Measurements from ENCODE around the gene SEC31B. TPM values are rescaled to one million over a fixed set of nuclear protein-coding genes. Genes with fewer than 3 reads are reported as not detected.

The SEC31B gene, protein sequence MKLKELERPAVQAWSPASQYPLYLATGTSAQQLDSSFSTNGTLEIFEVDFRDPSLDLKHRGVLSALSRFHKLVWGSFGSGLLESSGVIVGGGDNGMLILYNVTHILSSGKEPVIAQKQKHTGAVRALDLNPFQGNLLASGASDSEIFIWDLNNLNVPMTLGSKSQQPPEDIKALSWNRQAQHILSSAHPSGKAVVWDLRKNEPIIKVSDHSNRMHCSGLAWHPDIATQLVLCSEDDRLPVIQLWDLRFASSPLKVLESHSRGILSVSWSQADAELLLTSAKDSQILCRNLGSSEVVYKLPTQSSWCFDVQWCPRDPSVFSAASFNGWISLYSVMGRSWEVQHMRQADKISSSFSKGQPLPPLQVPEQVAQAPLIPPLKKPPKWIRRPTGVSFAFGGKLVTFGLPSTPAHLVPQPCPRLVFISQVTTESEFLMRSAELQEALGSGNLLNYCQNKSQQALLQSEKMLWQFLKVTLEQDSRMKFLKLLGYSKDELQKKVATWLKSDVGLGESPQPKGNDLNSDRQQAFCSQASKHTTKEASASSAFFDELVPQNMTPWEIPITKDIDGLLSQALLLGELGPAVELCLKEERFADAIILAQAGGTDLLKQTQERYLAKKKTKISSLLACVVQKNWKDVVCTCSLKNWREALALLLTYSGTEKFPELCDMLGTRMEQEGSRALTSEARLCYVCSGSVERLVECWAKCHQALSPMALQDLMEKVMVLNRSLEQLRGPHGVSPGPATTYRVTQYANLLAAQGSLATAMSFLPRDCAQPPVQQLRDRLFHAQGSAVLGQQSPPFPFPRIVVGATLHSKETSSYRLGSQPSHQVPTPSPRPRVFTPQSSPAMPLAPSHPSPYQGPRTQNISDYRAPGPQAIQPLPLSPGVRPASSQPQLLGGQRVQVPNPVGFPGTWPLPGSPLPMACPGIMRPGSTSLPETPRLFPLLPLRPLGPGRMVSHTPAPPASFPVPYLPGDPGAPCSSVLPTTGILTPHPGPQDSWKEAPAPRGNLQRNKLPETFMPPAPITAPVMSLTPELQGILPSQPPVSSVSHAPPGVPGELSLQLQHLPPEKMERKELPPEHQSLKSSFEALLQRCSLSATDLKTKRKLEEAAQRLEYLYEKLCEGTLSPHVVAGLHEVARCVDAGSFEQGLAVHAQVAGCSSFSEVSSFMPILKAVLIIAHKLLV
- total RNA-seq: 100 to 1,000 TPM in 1 of 2 experiments, 10 to 100 TPM in 1; 42.9 to 120 TPM

DNA sequence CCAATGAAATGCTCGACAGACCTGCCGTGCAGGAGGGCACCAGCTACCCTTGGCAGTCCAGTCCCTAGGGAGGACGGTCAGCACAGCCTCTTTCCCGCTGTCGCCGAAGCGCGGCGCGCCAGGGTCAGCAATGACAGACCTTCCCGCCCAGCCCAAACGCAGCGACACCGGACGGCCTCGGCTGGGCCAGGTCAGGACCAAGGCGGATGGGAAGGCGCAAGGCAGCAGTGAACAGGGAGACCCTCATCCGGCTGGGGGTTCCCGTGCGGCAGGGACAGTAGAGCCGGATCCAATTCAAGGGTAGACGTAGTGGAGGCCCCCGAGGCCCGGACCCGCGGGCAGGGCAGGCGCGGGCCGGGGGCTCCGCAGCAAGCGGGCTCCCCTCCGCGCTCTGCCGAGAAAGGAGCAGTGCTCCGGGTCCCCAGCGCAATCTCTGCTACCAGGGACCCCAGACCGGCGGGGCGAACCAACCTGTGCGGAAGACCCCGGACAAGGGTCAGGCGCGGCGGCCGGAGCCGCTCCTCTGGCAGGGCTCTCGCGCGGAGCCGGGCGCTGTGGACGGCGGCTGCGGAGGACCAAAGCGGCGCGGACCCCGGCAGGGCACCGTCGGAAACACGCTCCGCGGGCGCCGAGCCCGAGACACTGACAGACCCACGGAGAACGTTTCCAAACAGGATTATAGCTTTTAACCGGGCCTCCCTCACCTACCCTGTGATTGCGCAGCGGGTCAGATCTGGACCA lies at the start of gene SEC31B:
SEC31B (minus strand) TSS at position 551 of the 741 bp plus-strand sequence. CDS start 2,909 bp downstream, outside the sequence.
- Mint-ChIP-seq H3K4me3 (no peak within 1 kb of the TSS), H3K4me1 (peaks cover 34% of the 10 kb centered on the region), H3K9me3 (ENCODE audit: low read depth) (no peaks in the 10 kb centered on the region), H3K27me3 (no peaks in the 10 kb centered on the region), H3K27ac (peak within 1 kb of the TSS; percentile 45), H3K36me3 (peaks cover 33% of the 10 kb centered on the region)
- CTCF ChIA-PET: interaction anchor here (0.6 to 20.2 kb wide), 39 partner anchors 7 to 468 kb away, joined by 3 to 363 read pairs (median 7); partner anchors contain the start of genes HIF1AN, MRPL43, SCD and TWNK
- peak; percentile 18 for ATAC-seq
- no peak for DNase-seq

DNA sequence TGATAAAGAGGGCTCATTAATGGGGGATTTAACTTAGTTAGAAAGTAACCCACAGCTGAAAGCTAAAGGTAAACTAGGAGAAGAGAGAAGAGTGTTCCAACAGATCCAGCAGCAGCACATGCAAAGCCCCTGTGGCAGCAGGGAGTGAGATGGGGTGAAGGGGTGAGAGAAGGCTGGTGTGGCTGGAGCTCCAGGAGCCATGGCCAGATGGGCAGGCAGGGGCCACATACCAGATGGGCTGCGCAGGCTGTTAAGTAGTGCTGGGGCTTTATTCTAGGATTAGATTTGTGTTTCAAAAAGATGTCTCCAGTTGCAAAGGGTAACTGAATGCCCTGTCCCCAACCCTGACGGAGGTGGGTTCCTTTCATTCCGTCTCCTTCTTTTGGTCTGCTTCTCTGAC lies 49.3 kb upstream of the SEC31B start:
- no peak overlapping the region for H3K4me3 Mint-ChIP-seq
- H3K27me3 Mint-ChIP-seq: peaks cover 15% of the 10 kb centered on the region
- no peaks in the 10 kb centered on the region for H3K9me3 Mint-ChIP-seq (ENCODE audit: low read depth)
- H3K36me3 Mint-ChIP-seq: no peaks in the 10 kb centered on the region
- no peak overlapping the region for H3K27ac Mint-ChIP-seq
- no peak for ATAC-seq
- no peak for DNase-seq
- H3K4me1 Mint-ChIP-seq: peaks cover 9% of the 10 kb centered on the region
- CTCF ChIA-PET: interaction anchor here (1.4 to 1.6 kb wide), 2 partner anchors 9 to 448 kb away, joined by 3 to 4 read pairs; no protein-coding TSS in a partner anchor

DNA sequence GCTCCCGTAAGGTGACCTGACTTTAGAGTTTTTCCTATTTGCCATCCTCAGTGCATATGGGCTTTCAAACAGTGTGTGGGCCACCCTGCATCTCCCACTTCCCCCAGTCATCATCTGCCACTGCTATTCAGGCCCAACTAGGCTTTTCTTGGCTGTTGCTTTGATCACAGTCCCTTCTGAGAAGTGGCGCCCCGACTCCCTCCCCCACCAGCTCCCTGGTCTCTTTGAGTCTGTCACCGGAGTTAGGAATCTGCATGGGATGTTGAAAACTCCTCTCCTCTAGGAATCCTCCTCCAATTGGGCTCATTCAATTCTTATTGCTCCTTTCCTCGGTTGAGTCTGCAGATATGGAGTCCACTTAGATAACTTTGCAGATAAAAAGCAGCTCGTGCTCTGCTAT lies 48.2 kb upstream of the SEC31B start:
- no peak for DNase-seq
- CTCF ChIA-PET: interaction anchor here (0.7 to 1.6 kb wide), 2 partner anchors 176 to 449 kb away, joined by 3 read pairs; no protein-coding TSS in a partner anchor
- H3K36me3 Mint-ChIP-seq: no peaks in the 10 kb centered on the region
- H3K4me1 Mint-ChIP-seq: peaks cover 9% of the 10 kb centered on the region
- ATAC-seq: no peak
- H3K9me3 Mint-ChIP-seq (ENCODE audit: low read depth): no peaks in the 10 kb centered on the region
- H3K27me3 Mint-ChIP-seq: peaks cover 19% of the 10 kb centered on the region
- H3K27ac Mint-ChIP-seq: no peak overlapping the region
- no peak overlapping the region for H3K4me3 Mint-ChIP-seq

DNA sequence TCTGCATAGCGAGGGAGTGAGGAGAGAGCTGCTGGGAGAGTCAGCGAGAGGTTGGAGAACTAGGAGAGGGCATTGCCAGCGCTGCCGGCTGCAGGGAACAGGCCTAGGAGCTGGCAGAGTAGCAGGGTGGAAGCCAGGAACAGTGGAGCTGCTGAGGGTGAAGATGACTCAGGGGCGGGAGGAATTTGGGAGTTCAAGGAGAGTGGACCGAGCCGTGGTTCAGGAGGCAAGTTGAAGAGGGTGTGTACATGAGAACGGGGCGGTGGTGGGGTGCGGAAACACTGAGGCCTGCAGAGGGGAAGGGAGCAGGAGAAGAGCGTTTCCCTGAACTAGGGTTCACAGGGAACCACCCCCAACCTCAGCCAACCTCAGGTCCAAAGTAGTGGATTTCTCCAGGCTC lies 47.6 kb upstream of the SEC31B start:
- H3K27ac Mint-ChIP-seq: no peak overlapping the region
- CTCF ChIA-PET: interaction anchor here (1.6 kb wide), 1 partner anchor 449 kb away, joined by 3 read pairs; no protein-coding TSS in a partner anchor
- H3K4me1 Mint-ChIP-seq: peaks cover 9% of the 10 kb centered on the region

DNA sequence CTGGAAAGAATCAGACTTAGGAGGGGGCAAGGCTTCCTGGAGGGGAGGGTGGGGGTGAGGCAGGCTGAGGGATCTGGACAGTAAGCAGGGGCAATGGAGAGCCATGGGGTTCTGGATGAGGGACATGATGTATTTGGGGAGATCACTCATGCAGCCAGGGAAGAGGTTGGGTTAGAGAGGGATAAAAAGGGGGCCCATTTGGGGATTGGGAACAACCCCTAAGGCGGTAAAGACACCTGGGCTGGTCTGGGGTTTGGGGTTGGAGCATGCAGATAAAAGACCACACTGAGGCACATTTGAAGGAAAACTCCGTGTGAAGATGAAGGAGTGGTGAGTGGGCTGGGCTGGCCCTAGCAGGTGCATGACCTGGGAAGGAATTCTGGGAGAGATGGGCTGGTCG lies 46.9 kb upstream of the SEC31B start:
- no peaks in the 10 kb centered on the region for H3K36me3 Mint-ChIP-seq
- CTCF ChIA-PET: no interaction called here
- no peaks in the 10 kb centered on the region for H3K9me3 Mint-ChIP-seq (ENCODE audit: low read depth)
- H3K4me1 Mint-ChIP-seq: peaks cover 16% of the 10 kb centered on the region
- ATAC-seq: no peak
- H3K4me3 Mint-ChIP-seq: no peak overlapping the region
- H3K27me3 Mint-ChIP-seq: peaks cover 30% of the 10 kb centered on the region
- no peak overlapping the region for H3K27ac Mint-ChIP-seq
- DNase-seq: no peak

More for the DNA sequence above, 47.6 kb upstream of the SEC31B start:
- Mint-ChIP-seq H3K27me3 (peaks cover 23% of the 10 kb centered on the region), H3K4me3 (no peak overlapping the region), H3K36me3 (no peaks in the 10 kb centered on the region), H3K9me3 (ENCODE audit: low read depth) (no peaks in the 10 kb centered on the region)
- no peak for ATAC-seq
- DNase-seq: no peak

DNA sequence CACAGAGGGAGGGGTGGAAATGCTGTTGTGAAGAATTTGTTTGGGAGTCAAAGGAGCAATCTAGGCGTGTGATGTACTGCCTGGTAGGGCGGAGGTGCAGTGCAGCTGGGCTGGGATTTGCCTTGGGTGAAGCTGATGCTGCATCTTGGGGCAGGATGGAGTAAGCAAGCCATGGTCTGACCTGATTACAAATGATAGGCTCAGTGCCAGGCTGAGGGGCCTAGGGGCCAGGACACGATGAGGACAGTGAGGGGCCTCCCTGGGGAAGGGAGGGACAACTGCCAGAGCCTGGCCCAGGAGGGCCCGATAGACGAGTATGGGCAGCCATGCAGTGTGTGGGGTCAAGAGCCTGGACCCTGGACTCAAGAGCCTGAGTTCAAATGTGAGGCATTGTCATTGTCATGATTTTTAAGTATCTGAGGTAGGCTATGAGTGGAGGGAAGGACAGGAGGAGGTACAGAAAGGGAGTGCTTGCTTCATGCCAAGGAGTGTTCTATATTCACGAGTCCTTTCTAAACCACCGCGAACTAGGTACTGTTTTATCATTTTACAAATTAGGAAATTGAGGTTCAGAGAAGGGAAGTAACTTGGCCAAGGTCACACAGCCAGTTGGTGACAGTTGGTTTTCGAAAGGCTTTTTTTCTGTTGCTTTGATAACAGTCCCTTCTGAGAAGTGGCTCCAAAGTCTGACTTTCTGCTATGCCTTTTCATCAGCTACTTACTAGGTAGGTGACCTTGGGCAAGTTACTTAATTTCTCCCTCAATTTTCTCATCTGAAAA lies 45.7 kb upstream of the SEC31B start:
- Mint-ChIP-seq H3K9me3 (ENCODE audit: low read depth) (no peaks in the 10 kb centered on the region), H3K4me1 (peaks cover 21% of the 10 kb centered on the region), H3K4me3 (no peak overlapping the region), H3K27me3 (peaks cover 36% of the 10 kb centered on the region), H3K27ac (no peak overlapping the region), H3K36me3 (no peaks in the 10 kb centered on the region)
- CTCF ChIA-PET: interaction anchor here (6.1 kb wide), 1 partner anchor 177 kb away, joined by 50 read pairs; the partner anchor contains the start of gene PAX2
- ATAC-seq (no peak), DNase-seq (no peak)

DNA sequence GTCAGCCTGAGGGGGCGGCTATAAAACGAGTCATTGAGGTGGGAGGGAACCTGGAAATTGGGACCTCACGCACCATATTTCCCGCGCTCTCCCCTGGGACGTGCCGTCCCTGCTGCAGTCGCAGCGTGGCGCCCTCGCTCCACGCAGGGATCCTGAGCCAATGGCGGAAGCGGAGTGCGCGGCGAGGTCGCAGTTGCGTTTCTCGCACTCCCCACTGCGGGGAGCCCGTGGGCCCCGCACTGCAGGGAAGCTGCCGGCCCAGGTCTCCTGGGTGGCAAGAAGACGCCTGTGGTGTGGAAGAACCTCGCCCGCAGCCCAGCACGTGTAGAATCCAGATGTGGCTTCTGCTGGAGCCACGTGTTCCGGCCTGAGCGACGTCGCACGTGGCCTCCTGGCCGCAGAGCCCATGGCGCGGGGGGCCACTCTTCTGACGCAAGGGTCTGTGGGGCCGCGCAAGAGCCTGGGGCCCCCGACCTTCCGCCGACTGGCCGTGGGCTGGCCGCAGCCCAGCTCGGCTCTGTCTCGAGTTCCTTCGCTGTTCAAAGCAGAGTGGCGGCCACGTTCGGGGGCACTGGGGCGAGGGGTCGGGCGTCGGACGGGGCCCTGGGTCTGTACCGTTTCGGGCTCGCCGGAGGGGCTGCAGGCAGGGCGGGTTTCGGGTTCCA lies 42.5 kb upstream of the SEC31B start:
- peaks cover 4% of the 10 kb centered on the region for H3K36me3 Mint-ChIP-seq
- peaks cover 21% of the 10 kb centered on the region for H3K4me1 Mint-ChIP-seq
- CTCF ChIA-PET: interaction anchor here (0.7 to 6.1 kb wide), 19 partner anchors 9 to 452 kb away, joined by 3 to 50 read pairs (median 3); partner anchors contain the start of genes HIF1AN and PAX2
- H3K27ac Mint-ChIP-seq: no peak overlapping the region
- peak; percentile 94 for ATAC-seq
- H3K4me3 Mint-ChIP-seq: no peak overlapping the region
- H3K9me3 Mint-ChIP-seq (ENCODE audit: low read depth): no peaks in the 10 kb centered on the region
- peak; percentile 83 for DNase-seq
- peaks cover 36% of the 10 kb centered on the region for H3K27me3 Mint-ChIP-seq

DNA sequence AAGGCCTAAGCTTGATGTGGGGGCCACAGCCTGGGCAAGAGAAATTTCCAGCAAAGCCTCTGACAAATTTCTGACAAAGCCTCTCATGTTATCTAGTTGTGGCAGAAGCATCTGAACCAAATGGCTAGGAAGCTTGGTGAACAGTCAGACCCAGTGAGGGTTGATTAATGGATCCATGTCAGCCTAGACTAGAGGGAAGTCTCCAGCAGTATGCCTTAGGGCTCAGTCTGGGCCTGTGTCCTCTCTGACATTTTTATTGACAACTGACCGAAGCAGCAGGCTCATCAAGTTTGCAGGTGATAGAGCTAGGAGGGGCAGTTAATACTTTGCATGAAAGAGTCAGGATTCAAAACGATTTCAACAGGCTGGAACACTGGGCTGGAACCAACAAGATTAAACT lies 41.3 kb upstream of the SEC31B start:
- H3K36me3 Mint-ChIP-seq: peaks cover 4% of the 10 kb centered on the region
- CTCF ChIA-PET: interaction anchor here (0.6 to 6.1 kb wide), 8 partner anchors 11 to 318 kb away, joined by 3 to 50 read pairs (median 4); partner anchors contain the start of genes HIF1AN and PAX2
- H3K4me3 Mint-ChIP-seq: no peak overlapping the region
- peaks cover 27% of the 10 kb centered on the region for H3K4me1 Mint-ChIP-seq
- DNase-seq: no peak
- H3K9me3 Mint-ChIP-seq (ENCODE audit: low read depth): no peaks in the 10 kb centered on the region
- H3K27ac Mint-ChIP-seq: no peak overlapping the region
- peaks cover 36% of the 10 kb centered on the region for H3K27me3 Mint-ChIP-seq
- ATAC-seq: no peak

DNA sequence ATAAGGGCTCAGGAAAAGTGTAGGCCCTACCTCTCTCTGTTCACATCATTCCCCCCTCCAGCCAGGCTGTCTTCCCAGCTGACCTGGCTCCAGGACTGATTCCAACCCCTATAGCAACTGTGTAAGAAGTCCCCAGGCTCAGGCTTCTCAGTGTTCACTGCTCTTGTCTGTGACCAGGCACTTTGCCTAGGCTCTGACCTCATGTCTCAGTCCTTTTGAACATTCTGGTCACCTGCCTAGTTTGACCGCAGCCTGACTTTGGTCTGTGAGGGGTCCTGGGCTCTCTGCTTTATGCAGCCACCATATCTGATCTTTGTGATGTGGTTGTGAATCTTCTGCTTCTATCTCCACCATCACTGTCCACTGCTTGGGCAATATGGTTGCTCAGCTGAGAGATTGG lies 40.6 kb upstream of the SEC31B start:
- H3K9me3 Mint-ChIP-seq (ENCODE audit: low read depth): no peaks in the 10 kb centered on the region
- ATAC-seq (no peak), DNase-seq (no peak)
- H3K36me3 Mint-ChIP-seq: peaks cover 4% of the 10 kb centered on the region
- no peak overlapping the region for H3K4me3 Mint-ChIP-seq
- H3K27me3 Mint-ChIP-seq: peaks cover 33% of the 10 kb centered on the region
- no peak overlapping the region for H3K27ac Mint-ChIP-seq
- peaks cover 27% of the 10 kb centered on the region for H3K4me1 Mint-ChIP-seq
- CTCF ChIA-PET: interaction anchor here (0.6 to 6.1 kb wide), 4 partner anchors 23 to 312 kb away, joined by 3 to 50 read pairs (median 4); partner anchors contain the start of genes HIF1AN and PAX2

DNA sequence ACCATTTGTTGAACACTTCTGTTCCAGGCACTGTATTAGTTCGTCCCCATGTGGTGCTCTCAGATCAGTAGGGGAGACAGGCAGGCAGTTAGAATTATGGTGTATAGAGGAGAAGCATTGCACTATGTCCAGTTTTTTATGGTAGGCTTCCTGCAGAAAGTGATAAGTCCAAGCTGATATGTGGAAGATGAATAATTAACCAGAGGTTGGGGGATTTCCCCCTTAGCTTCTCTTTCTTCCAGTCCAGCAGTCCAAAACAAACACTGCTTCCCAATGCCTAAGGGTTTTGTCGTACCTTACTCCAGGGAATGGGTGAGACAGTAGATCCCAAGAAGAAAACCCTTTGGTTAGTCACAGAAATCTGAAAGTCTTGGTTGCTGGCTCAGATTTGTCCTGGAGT lies 35.2 kb upstream of the SEC31B start:
- H3K4me1 Mint-ChIP-seq: peaks cover 6% of the 10 kb centered on the region
- H3K9me3 Mint-ChIP-seq (ENCODE audit: low read depth): no peaks in the 10 kb centered on the region
- DNase-seq (no peak), ATAC-seq (no peak)
- H3K27me3 Mint-ChIP-seq: no peaks in the 10 kb centered on the region
- CTCF ChIA-PET: interaction anchor here (0.9 to 1.4 kb wide), 4 partner anchors 9 to 317 kb away, joined by 3 read pairs; no protein-coding TSS in a partner anchor
- peaks cover 4% of the 10 kb centered on the region for H3K36me3 Mint-ChIP-seq
- H3K4me3 Mint-ChIP-seq: no peak overlapping the region
- no peak overlapping the region for H3K27ac Mint-ChIP-seq

DNA sequence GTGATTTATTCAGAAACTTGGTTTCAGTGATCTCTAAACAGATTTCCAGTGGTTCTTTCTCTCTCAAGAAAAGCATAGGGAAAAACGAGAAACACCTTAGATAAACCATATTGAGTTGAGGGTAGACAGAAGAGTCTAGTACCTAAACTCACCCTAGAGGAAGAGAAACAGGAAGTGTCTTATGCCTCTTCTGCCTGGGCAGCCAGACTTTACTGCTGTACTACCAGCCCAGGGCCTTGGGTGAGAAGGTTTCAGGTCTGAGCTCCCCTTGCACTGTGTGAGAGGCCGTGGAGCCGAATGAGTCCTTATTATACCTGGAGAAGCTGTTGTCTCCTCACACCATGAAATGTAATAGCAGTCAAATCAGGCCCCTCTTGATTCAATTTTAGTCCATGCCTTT lies 34.3 kb upstream of the SEC31B start:
- Mint-ChIP-seq H3K27ac (no peak overlapping the region), H3K4me3 (no peak overlapping the region), H3K4me1 (peaks cover 6% of the 10 kb centered on the region), H3K9me3 (ENCODE audit: low read depth) (no peaks in the 10 kb centered on the region), H3K27me3 (no peaks in the 10 kb centered on the region), H3K36me3 (peaks cover 8% of the 10 kb centered on the region)
- DNase-seq: no peak
- no peak for ATAC-seq
- CTCF ChIA-PET: interaction anchor here (0.7 to 3.2 kb wide), 3 partner anchors 8 to 72 kb away, joined by 3 to 17 read pairs (median 3); no protein-coding TSS in a partner anchor
